Neural cell (in vitro differentiated cells): ENCODE measurements around the gene TFCP2L1.

Experiments used
- TAF1 ChIP-seq: IDR thresholded peaks from 2 replicates; pipeline ENCODE4 v1.6.1; 2012; ENCODE audit warnings: low read depth
- TF ChIP-seq, protein P1 (sequence below): fragments of 450-650 bp; IDR thresholded peaks from 2 replicates; pipeline ENCODE4 v1.5.1; 2014; ENCODE audit warnings: antibody characterized with exemption, mild to moderate bottlenecking, moderate library complexity; ENCODE audit not compliant: poor library complexity, severe bottlenecking

GRCh38 chr2:121298476-121298875 is 13.5 kb upstream of the TFCP2L1 start:
- TF ChIP-seq, protein P1, sequence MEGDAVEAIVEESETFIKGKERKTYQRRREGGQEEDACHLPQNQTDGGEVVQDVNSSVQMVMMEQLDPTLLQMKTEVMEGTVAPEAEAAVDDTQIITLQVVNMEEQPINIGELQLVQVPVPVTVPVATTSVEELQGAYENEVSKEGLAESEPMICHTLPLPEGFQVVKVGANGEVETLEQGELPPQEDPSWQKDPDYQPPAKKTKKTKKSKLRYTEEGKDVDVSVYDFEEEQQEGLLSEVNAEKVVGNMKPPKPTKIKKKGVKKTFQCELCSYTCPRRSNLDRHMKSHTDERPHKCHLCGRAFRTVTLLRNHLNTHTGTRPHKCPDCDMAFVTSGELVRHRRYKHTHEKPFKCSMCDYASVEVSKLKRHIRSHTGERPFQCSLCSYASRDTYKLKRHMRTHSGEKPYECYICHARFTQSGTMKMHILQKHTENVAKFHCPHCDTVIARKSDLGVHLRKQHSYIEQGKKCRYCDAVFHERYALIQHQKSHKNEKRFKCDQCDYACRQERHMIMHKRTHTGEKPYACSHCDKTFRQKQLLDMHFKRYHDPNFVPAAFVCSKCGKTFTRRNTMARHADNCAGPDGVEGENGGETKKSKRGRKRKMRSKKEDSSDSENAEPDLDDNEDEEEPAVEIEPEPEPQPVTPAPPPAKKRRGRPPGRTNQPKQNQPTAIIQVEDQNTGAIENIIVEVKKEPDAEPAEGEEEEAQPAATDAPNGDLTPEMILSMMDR: no peak
- TF ChIP-seq TAF1: no peak
